ENCODE data around the gene PPTC7.

- TF ChIP-seq TOX (CRISPR knock-in tag; IDR thresholded peaks at IDR 0.05; ENCODE audit: borderline replicate concordance) = no peak
- TF ChIP-seq ISL1 (CRISPR knock-in tag; IDR thresholded peaks at IDR 0.05) = no peak
- TF ChIP-seq RARB (CRISPR knock-in tag; IDR thresholded peaks at IDR 0.05) = no peak
- no peak for TF ChIP-seq CSRNP3 (CRISPR knock-in tag; IDR thresholded peaks at IDR 0.05)
- no peak for TF ChIP-seq BACH2 (CRISPR knock-in tag; IDR thresholded peaks at IDR 0.05; ENCODE audit: borderline replicate concordance)
- TF ChIP-seq SNAI2 (CRISPR knock-in tag; IDR thresholded peaks at IDR 0.05) = no peak
- no peak for TF ChIP-seq ZFP3 (CRISPR knock-in tag; IDR thresholded peaks at IDR 0.05)
- no peak for TF ChIP-seq POU6F1 (CRISPR knock-in tag; IDR thresholded peaks at IDR 0.05; ENCODE audit: borderline replicate concordance, low read depth)
- no peak for TF ChIP-seq TSHZ2 (CRISPR knock-in tag; IDR thresholded peaks at IDR 0.05)
These were observed 5.0 kb downstream of the PPTC7 start for GRCh38 chr12:110577864-110578693.

Measured in SK-N-SH treated with all-trans-retinoic acid at 6 μM for 48 hours (cell line).